HK-2 (cell line): Measurements from ENCODE around the gene TP63.

Experiments
- DNase-seq: peaks from one replicate; pipeline ENCODE4 v3.0.0-alpha.2; 2018; ENCODE audit not compliant: unreplicated experiment

TP63 gene

DNA sequence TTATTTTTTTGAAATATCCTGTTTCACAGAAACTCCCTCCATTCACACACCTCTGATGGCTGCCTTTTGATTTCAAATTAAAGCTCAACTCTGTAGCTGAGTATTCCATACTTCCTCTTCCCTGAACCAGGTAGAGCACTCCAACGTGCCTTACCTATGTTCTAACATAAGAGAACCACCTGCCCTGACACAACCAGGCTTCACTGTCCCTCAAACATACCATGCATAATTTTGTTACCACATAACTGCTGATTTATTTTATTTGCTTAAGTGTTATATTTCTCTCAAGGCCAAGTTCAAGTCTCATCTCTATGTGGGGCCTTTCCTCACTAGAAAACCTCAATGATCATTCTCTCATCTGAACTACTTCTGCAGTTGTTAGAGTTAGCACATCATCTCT is 279.8 kb downstream of the TP63 start:
- no peak for DNase-seq

DNA sequence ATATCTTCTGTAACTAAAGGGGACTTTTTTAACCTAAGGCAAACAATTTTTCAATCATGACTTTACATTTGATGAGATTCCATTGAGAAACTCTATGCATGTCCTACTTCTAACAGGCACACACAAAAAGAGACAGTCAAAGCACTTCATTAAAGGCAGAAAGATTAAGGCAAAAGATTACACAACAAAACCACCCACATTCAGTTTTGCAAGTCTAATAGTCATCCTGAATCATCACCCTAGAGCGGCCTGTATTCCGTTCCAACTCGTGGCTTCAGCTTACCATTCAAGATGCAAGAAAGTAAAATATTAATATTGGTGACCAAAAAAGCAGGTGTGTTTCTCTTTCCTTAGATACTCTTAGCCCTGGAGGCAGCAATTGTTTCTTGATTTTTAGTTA is 283.6 kb downstream of the TP63 start:
- DNase-seq = peak; percentile 32

DNA sequence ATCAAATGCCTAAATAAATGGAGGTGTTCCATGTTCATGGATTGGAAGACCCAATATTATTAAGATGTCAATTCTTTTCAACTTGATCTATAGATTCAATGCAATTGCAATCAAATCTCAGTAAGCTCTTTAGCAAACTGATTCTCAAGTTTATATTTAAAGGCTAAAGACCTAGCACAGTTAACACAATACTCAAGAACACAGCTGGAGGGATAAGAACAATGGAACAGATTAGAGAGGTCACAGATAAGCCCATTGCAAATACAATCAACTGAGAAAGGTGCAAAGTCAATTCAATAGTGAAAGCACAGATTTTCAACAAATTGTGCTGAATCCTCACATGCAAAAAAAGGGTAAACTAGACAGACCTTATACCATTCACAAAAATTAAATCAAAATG is 290.6 kb downstream of the TP63 start:
- DNase-seq = no peak

DNA sequence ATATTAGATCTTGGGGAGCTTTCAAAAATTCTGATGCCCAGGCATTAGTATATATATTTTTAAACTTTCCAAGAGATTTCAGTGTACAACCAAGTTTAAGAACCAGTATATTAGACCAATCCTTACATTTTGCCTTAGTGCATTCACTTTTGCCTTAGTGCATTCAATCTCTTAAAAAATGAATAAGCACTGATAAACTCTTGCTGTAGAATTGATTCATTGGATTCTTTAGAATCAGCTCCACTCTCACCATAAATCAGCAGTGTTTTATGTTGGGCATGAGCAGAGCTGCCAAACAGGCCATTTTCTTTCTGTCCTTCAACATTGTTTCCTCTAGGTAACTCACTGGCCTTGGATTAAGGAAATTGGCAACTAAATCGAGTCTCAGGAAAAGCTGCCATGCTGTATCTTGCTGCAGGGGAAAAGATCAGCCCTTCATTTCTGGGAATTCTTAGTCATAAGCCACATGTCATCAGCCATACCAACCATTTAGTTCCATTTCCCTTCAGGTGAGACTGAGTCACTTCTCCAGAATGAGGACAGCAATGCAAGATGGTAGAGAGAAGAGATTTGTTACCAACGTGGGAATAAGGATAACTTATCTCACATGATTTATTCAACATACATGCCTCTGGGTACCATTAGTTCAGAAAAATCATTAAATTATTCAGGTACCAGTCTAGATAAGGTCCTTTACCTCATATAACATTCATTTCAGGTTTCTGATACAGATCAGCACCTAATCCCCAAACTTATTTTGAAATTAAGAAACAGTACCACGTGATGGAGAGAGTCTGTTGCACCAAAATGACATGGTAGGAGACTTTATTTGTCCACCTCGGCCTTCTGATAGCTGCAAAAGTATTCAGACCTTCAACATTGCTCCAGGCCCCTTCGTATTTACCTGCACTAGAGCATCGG is 297.0 kb downstream of the TP63 start:
- DNase-seq = no peak

- DNase-seq = no peak
These were observed 305.2 kb downstream of the TP63 start for GRCh38 chr3:189936201-189936945.

DNA sequence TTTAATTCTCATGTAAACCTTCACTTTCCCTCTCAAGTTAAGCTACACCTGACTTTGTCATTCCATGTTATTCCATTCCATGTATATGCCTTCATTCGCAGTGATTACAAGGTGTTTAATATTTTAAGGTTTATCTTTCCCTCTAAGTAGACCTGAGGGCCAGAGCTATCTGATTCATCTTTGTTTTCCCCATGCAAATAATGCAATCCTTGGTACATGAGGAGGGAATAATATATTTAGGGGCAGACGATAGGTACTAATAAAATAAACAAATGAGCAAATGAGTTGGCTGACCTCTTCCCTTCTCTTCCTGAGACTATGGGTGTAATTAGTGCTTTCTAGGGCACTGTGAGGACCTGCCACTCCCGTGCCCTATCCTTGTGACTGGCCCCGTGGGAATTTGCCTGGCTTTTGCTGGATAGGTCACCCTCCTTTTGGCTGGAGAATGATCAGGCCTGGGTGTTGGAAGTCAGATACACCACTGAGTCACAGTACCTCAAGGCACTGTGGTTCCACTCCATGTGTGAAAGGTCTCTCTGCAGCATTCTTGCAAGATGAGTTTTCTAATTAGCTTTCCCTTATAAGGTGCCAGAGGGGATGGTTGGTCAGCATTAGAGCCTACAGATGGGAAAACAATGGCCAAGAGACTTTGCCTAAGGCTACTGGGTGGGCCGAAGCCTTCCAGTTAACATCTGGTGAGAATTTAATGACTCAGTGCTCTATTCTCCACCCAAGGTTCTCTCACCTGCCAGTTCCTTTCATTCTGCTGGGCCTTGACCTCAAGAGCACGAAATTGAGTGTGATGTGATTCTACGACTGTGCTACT is 306.3 kb downstream of the TP63 start:
- peak; percentile 88 for DNase-seq

DNA sequence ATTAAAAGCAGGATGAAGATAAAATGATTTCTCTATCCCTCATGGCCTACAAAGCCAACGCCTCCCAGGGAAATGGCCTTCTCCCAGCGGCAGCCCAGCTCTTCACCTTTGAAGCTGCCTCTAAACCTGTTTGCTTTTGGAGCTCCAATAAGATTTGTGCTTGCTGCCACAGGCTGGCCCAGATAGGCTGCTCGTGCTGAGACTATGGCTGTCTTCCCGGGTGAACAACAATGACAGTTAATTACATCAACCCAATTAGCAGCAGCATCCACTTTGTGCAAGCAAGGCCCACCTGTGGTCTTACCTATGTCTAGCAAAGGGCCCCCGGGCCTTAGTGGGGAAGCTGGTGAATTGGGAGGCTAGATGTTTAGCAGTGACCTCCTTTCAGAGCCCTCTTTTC is 309.9 kb downstream of the TP63 start:
- DNase-seq = no peak

GRCh38 chr3:189941679-189942078 is 310.5 kb downstream of the TP63 start:
- DNase-seq = no peak

DNA sequence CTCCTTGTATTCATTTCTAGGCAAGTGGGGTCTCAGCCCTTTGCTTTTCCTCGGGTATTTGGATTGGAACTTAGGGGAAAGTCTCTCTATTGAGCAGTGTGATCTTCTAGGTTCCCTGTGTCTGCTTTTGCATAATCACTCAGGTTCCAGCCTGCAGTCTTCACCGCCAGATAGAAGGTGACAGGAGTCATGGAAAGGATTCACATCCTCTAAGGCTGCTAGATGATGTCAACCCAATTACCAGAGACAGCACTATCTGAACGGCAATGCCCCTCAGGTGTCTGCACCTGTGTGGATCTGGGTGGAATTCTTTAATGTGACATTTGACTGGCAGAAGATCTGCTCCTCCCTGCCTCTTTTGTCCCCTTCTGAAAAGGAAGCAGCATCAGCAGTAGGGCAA is 311.8 kb downstream of the TP63 start:
- DNase-seq = no peak

DNA sequence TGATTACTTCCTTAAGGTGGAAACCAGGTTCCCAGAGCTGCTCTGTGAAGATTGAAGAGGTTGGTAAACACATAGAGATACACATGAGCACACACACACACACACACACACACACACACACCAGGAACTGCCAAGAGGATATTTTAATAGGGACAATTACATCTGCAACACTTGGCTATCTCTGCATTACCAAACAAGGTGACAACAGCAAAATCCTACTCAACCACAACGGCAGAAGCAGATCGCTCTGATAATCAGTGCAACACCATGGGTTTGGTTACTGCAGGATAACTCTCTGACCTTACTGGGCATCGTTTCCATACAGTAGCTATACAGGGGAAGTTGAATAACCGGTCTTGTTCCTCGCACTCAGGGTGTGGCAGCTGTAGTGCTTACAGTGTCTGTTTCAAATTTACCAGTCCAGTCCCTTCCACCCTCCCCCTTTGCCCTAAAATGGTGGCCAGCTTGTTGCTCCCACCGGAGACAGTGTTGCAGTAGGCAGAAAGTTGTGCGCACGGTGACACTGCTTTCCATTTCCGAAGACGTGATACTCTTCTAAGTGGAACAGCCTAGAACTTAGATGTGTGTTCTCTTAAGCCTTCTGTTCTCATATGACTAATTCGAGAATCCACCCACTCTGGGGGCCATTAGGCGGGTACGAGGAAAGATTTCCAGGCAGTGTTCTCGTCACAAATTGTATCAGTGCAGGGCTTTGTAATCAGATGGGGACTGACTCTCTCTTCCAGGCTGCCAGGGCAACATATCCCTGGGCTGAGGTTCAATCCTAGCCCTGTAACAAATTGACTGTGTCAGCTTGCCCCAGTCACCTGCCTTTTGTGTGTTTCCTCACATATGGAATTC is 313.3 kb downstream of the TP63 start:
- DNase-seq = no peak

GRCh38 chr3:189945935-189946709 is 314.9 kb downstream of the TP63 start:
- DNase-seq = no peak
